ENCODE data around the gene FOXO6.

Gene FOXO6

GRCh38 chr1:41393716-41394368 lies 32.6 kb downstream of the FOXO6 start:
- TF ChIP-seq, protein P1, sequence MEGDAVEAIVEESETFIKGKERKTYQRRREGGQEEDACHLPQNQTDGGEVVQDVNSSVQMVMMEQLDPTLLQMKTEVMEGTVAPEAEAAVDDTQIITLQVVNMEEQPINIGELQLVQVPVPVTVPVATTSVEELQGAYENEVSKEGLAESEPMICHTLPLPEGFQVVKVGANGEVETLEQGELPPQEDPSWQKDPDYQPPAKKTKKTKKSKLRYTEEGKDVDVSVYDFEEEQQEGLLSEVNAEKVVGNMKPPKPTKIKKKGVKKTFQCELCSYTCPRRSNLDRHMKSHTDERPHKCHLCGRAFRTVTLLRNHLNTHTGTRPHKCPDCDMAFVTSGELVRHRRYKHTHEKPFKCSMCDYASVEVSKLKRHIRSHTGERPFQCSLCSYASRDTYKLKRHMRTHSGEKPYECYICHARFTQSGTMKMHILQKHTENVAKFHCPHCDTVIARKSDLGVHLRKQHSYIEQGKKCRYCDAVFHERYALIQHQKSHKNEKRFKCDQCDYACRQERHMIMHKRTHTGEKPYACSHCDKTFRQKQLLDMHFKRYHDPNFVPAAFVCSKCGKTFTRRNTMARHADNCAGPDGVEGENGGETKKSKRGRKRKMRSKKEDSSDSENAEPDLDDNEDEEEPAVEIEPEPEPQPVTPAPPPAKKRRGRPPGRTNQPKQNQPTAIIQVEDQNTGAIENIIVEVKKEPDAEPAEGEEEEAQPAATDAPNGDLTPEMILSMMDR (IDR thresholded peaks at IDR 0.05; ENCODE audit: borderline replicate concordance, control extremely low read depth, extremely low read depth, insufficient read depth, missing control alignments) = no peak
- in situ Hi-C loops (cut with MboI; ENCODE audit: low sequenced_read_pairs, unreplicated experiment) = no loop called here
- DNase-seq (ENCODE audit: low spot score) = no peak

DNA sequence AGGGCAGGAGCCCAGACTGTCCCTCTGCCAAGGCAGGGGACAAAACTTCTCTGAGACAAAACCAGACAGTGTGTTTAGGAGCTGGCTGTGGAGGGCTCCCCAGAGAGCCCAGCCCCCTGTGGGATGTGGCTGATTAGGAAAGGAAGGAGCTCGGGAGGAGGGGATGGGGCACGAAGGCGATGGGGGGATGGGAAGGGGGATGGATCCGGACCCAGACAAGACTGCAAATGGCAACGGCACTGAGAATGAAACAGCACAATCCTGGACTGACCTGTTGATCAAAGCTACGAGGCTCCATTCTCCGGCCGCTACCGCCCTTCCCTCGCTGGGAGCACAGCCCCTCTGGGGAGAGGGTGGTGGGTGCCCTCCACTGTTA lies 33.1 kb downstream of the FOXO6 start:
- in situ Hi-C loops (cut with MboI; ENCODE audit: low sequenced_read_pairs, unreplicated experiment) = no loop called here
- TF ChIP-seq, protein P1 (IDR thresholded peaks at IDR 0.05; ENCODE audit: borderline replicate concordance, control extremely low read depth, extremely low read depth, insufficient read depth, missing control alignments) = no peak
- no peak for DNase-seq (ENCODE audit: low spot score)

GRCh38 chr1:41394959-41395956 lies 34.0 kb downstream of the FOXO6 start:
- TF ChIP-seq, protein P1 (IDR thresholded peaks at IDR 0.05; ENCODE audit: borderline replicate concordance, control extremely low read depth, extremely low read depth, insufficient read depth, missing control alignments) = no peak
- no peak for DNase-seq (ENCODE audit: low spot score)
- in situ Hi-C loops (cut with MboI; ENCODE audit: low sequenced_read_pairs, unreplicated experiment) = no loop called here

DNA sequence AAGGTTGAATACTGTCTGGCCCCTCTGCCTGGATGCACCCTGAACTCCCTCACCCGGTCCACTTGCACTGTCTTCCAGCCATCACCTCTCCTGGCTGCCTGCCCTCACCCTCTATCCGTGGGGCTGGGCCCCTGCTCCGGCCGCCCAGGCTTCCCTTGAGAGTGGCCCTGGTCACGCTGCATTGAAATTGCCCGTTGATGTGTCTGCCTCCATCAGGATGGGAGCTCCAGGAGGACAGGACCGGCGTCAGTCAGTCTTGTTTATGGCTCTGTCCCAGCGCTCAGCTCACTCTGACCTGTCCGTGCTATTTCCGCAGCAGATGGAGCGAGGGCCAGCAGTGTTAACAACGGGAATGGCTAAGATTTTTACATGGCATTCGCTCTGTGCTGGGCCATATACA lies 34.9 kb downstream of the FOXO6 start:
- in situ Hi-C loops (cut with MboI; ENCODE audit: low sequenced_read_pairs, unreplicated experiment) = no loop called here
- DNase-seq (ENCODE audit: low spot score) = no peak
- TF ChIP-seq, protein P1 (IDR thresholded peaks at IDR 0.05; ENCODE audit: borderline replicate concordance, control extremely low read depth, extremely low read depth, insufficient read depth, missing control alignments) = no peak

DNA sequence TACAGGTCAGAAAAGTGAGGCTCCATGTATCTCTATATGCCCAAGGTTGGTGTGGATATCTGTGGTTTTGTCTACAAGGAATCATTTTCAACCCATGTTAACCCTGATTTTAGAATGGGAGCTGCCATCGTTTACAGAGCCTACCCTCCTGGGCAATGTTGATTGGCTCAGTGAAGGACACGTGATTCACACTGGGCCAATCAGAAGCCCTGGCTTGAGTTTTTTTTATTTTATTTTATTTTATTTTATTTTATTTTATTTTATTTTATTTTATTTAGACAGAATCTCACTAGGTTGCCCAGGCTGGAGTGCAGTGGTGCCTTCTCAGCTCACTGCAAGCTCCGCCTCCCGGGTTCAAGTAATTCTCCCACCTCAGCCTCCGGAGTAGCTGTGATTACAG lies 35.8 kb downstream of the FOXO6 start:
- TF ChIP-seq, protein P1 (IDR thresholded peaks at IDR 0.05; ENCODE audit: borderline replicate concordance, control extremely low read depth, extremely low read depth, insufficient read depth, missing control alignments) = no peak
- no peak for DNase-seq (ENCODE audit: low spot score)
- in situ Hi-C loops (cut with MboI; ENCODE audit: low sequenced_read_pairs, unreplicated experiment) = no loop called here

DNA sequence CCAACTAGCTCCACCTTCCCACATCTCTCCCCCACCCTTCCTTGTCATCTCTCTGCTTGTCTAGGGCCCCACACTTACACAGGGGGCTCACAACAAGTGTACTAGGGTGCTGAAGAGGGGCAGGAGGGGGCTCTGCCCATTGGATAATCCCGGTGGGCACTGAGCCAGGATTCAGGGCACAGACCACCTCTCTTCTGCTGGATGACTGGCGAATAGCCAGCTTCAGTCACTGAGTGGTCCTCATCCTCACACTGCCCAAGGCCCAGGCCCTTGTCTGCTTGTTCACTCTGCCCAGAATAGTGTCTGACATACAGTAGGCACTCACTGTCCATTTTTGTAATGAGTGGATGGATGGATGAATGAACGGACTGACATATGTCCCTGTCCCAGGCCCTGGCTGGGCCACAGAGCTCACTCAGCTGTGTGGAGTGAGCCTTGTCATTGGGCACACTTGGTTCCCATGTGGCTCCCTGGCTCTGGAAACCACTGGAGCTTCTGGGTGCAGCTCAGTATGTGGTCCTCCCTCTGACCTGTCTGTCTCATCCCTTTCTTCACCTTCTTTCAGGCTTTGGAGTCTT lies 36.6 kb downstream of the FOXO6 start:
- TF ChIP-seq, protein P1 (IDR thresholded peaks at IDR 0.05; ENCODE audit: borderline replicate concordance, control extremely low read depth, extremely low read depth, insufficient read depth, missing control alignments) = no peak
- in situ Hi-C loops (cut with MboI; ENCODE audit: low sequenced_read_pairs, unreplicated experiment) = no loop called here
- DNase-seq (ENCODE audit: low spot score) = no peak
